Breast epithelium (tissue), 3 donors: ENCODE data around the gene ITPR1.

Experiments
- POLR2A ChIP-seq: fragments of 450-650 bp; IDR thresholded peaks from one replicate; pipeline ENCODE4 v1.6.1; 2016; ENCODE audit warnings: antibody characterized with exemption, mild to moderate bottlenecking, moderate library complexity
- POLR2AphosphoS5 ChIP-seq, 3 donors: sonication (generic); formaldehyde crosslinking; IDR thresholded peaks; one replicate each; pipeline ENCODE4 v1.6.1; 2017; ENCODE audit warnings: antibody characterized with exemption in 3 of 3
- TF ChIP-seq, protein P1 (sequence below), 3 donors: fragments of 450-650 bp; IDR thresholded peaks; one replicate each; pipeline ENCODE4 v1.5.1; 2016 to 2017; ENCODE audit warnings: antibody characterized with exemption in 3 of 3, mild to moderate bottlenecking in 3 of 3, moderate library complexity in 3 of 3

DNA sequence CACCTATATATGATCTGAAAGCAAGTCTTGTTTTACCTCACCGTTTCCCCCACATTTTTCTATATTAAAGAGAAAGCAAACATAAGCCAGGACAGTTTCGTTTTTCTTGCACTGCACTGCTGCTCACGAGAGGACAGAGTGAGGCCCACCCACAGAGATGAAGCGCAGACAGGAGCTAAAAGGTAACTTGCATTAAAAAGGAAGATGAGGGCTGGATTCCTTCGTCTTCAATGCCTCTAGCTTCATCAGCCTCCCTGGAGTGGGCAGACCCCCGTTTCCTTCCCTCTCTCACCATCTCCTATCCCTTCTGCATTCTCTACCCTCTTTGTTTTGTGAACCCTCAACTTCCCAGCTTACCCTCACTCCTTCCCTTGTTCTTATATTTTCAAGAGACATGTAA is 45.0 kb upstream of the ITPR1 start:
- TF ChIP-seq, protein P1, sequence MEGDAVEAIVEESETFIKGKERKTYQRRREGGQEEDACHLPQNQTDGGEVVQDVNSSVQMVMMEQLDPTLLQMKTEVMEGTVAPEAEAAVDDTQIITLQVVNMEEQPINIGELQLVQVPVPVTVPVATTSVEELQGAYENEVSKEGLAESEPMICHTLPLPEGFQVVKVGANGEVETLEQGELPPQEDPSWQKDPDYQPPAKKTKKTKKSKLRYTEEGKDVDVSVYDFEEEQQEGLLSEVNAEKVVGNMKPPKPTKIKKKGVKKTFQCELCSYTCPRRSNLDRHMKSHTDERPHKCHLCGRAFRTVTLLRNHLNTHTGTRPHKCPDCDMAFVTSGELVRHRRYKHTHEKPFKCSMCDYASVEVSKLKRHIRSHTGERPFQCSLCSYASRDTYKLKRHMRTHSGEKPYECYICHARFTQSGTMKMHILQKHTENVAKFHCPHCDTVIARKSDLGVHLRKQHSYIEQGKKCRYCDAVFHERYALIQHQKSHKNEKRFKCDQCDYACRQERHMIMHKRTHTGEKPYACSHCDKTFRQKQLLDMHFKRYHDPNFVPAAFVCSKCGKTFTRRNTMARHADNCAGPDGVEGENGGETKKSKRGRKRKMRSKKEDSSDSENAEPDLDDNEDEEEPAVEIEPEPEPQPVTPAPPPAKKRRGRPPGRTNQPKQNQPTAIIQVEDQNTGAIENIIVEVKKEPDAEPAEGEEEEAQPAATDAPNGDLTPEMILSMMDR (IDR thresholded peaks at IDR 0.05), result no peak
- TF ChIP-seq POLR2A (no peak), POLR2AphosphoS5 (IDR thresholded peaks at IDR 0.05) (no peak)
